GM12873 (cell line): ENCODE measurements around the gene C1QL1.

Source experiments
- TF ChIP-seq, protein P1 (sequence below): IDR thresholded peaks from 2 replicates; pipeline ENCODE4 v1.5.1; 2012; ENCODE audit warnings: low read depth, mild to moderate bottlenecking, moderate library complexity, low read length, control low read depth; ENCODE audit not compliant: insufficient read depth; ENCODE audit errors: missing control alignments

Gene C1QL1

DNA sequence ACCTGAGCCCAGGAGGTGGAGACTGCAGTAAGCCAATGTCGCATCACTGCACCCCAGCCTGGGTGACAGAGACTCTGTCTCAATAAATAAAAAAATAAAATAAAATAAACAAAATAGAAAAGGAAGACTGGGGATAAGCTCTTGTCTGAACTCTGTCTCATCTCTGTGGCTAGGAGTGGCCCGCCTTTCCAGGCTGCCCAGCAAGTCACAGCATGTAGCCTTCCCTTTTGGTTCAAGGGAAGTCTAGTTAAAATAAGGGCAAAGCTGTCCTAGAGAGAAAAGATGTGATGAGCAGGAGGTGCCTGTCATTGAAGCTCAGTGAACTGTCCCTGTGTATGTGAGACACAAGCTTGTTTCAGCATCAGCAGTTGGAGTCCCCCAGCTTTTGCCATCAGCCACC lies 50.1 kb downstream of the C1QL1 start:
- TF ChIP-seq, protein P1, sequence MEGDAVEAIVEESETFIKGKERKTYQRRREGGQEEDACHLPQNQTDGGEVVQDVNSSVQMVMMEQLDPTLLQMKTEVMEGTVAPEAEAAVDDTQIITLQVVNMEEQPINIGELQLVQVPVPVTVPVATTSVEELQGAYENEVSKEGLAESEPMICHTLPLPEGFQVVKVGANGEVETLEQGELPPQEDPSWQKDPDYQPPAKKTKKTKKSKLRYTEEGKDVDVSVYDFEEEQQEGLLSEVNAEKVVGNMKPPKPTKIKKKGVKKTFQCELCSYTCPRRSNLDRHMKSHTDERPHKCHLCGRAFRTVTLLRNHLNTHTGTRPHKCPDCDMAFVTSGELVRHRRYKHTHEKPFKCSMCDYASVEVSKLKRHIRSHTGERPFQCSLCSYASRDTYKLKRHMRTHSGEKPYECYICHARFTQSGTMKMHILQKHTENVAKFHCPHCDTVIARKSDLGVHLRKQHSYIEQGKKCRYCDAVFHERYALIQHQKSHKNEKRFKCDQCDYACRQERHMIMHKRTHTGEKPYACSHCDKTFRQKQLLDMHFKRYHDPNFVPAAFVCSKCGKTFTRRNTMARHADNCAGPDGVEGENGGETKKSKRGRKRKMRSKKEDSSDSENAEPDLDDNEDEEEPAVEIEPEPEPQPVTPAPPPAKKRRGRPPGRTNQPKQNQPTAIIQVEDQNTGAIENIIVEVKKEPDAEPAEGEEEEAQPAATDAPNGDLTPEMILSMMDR: no peak

GRCh38 chr17:44917456-44917855 lies 50.6 kb downstream of the C1QL1 start:
- TF ChIP-seq, protein P1: no peak

GRCh38 chr17:44916781-44917241 lies 51.3 kb downstream of the C1QL1 start:
- TF ChIP-seq, protein P1: no peak

GRCh38 chr17:44915862-44916780 lies 52.0 kb downstream of the C1QL1 start:
- TF ChIP-seq, protein P1: no peak

- TF ChIP-seq, protein P1: no peak
Observed at GRCh38 chr17:44915321-44915726, 52.8 kb downstream of the C1QL1 start, which contains the start of gene GFAP. TSS of gene GFAP (minus strand) at chr17:44915500. CDS start at chr17:44915486, 14 bp downstream.

DNA sequence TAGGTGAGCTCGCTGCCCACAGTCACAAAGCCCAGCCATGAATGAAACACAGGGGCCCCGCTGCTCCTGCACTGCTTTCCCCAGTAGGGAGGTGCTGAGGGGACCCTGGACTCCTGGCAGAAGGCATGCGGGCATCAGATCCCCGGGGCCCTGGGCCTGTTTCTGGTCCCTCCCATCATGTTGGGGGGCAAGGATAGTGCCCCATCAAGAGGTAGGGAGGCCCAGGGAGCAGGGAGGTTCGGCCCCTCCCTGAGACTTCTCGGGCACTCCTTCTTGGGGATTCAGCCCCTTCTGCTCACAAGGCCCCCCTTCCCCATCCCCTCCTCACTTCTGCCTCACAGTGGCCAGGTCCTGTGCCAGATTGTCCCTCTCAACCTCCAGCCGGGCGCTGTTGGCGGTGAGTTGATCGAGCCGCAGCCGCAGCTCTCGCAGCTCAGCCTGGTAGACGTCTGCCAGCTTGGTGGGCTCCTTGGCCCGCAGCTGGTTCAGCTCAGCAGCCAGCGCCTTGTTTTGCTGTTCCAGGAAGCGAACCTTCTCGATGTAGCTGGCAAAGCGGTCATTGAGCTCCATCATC lies 53.3 kb downstream of the C1QL1 start:
- TF ChIP-seq, protein P1: no peak

DNA sequence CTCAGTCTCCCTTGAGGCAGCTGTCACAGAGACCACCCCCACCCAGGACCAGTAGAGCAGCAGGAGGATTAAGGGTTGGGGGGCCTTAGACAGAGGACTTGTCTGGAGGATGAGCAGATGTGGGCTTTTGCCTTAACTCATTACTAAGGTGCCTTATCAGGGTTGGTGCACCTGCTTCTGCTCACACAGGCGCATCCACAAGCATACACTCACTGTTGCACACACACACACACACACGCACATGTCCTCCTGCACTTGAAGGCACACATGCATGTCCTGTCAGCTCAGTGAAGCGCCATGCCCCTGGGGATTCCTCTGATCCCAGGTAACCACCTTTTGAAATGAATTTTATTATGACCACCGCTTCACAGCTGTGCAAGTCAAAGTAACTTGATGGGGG lies 54.0 kb downstream of the C1QL1 start:
- TF ChIP-seq, protein P1: no peak
